IPS-NIHi7 (cell line): Measurements from ENCODE around the gene IDNK.
"Not testable (repeated sequence)": the region's sequence is repeated elsewhere in the genome, so short reads cannot be mapped to it uniquely, and the experiment has no call there.

Source experiments
- DNase-seq: peaks from one replicate; pipeline ENCODE4 v3.0.0; 2012; ENCODE audit warnings: mixed read lengths; ENCODE audit errors: extremely low spot score

IDNK gene

GRCh38 chr9:83622939-83623678 lies at the start of gene IDNK:
Gene IDNK, plus strand, starts transcription at chr9:83623143. Its CDS starts 29 bp downstream, at chr9:83623172.
- peak; percentile 64 for DNase-seq

GRCh38 chr9:83574482-83574881 lies 48.5 kb upstream of the IDNK start:
- DNase-seq: no peak

- DNase-seq: no peak
Measured at GRCh38 chr9:83582029-83582428, 40.9 kb upstream of the IDNK start.

DNA sequence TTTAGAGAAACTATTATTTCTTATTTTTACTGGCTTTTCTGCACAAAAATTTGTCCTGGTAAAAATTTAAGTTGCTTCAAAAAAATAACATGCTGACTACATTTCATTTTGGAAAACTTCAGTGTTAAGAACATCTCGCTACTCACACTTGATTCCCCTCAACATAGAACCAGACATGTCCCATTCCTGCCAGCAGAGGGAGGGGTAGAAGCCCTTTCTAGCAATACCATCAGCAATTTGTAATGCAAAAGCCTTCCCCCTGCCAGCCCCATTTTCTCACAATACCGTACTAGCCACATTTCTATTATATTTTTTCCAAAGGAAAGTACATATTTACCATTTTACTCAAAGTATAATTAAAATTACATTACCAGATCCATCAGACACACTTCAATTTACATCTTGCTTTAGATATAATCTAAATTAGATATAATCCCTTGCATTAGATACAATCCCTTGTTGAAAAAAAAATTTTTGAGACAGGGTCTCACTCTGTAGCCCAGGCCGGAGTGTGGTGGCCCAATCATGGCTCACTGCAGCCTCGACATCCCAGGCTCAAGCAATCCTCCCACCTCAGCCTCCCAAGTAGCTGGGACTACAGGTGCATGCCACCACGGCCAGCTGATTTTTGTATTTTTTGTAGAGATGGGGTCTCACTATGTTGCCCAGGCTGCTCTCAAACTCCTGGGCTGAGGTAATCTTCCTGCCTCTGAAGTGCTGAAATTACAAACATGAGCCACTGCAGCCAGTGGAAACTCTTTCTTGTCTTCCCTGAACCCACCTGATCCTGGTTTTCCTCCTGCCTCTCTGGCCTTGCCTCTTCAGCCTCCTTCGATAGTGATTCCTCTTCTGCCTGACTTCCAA lies 39.6 kb upstream of the IDNK start:
- peak; percentile 77 for DNase-seq

- peak; percentile 30 for DNase-seq
Measured at GRCh38 chr9:83584995-83585394, 37.9 kb upstream of the IDNK start.

DNA sequence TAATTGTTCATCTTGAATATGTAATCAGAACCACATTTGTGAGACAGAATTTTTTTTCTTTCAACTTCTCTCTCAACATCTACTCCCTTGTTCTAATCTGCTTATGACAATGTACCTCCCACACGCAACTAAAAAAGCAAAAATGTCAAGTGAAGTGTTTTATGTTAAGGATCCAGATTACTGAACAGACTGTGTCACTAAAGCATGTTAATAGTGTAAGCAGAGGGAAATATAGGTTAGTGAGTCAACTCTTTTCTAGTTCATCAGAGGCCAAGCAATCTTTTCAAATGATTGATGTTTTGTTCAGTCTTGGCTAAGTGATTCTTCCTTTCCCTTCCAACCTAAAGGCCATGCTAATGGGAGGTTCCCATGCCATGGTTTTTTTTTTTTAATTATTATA lies 34.7 kb upstream of the IDNK start:
- DNase-seq: no peak

GRCh38 chr9:83596899-83597504 lies 25.9 kb upstream of the IDNK start:
- DNase-seq: peak; percentile 86

- no peak for DNase-seq
Measured at GRCh38 chr9:83598487-83598886, 24.5 kb upstream of the IDNK start.

DNA sequence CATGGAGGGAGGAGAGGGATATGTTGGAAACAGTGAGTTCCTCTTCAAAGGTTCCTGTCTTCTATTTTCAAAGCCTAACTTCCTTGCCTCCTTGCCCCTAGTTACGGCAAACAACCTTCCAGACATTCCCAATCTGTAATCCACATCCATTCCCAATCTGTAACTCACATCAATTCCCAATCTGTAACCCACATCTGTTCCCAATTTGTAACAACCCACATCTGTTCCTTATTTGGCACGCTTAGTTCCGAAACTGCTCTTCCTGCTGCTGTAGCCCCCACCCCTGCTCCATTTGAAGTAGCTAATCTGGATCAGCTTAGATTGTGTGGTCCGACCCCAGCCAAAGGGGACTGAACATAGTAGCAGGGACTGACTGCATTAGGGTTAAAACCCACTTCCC lies 23.9 kb upstream of the IDNK start:
- no peak for DNase-seq

DNA sequence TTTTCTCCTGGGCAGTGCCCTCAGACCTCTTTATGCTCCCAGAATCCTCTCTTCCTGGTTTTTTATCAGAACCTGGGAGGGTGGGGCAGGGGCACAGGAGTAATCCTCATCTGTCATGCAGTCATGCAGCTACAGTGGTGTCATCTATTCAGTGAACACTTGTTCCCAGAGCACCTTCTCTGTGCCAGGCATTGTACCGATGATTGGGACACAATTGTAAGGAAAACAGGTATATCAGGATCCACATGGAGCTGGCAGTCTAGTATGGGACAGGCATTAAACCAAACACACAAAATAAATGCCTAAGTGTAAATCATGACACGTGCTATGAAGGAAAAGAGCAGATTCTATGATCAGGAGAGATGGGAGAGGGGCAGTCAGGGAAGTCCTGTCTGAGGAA lies 21.5 kb upstream of the IDNK start:
- no peak for DNase-seq

- DNase-seq: not testable (repeated sequence)
Measured at GRCh38 chr9:83607620-83608019, 15.3 kb upstream of the IDNK start.

GRCh38 chr9:83613298-83613697 lies 9.6 kb upstream of the IDNK start:
- not testable (repeated sequence) for DNase-seq

GRCh38 chr9:83617299-83617698 lies 5.6 kb upstream of the IDNK start:
- DNase-seq: no peak

GRCh38 chr9:83620841-83621636 lies 1.9 kb upstream of the IDNK start:
- peak; percentile 73 for DNase-seq

GRCh38 chr9:83622433-83622938 lies 457 bp upstream of the IDNK start:
- no peak for DNase-seq

GRCh38 chr9:83623679-83624076 lies 735 bp downstream of the IDNK start:
- no peak for DNase-seq

DNA sequence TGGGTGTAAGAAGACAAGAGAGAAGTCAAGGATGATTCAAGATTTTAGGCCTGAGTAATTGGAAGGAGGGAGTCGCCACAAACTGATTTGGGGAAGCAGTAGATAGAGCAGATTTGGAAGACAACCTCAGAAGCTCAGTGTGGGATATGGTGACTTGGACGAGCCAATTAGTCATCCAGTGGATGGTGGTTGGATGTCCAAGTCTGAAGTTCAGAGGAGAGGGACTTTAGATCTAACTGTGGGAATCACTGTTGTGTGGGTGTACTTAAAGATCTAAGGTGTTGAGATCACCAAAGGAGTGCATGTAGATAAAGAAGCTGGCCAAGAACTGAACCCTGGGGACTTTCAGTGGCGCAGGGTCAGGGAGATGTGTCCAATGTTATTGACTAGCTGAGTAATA lies 2.2 kb downstream of the IDNK start:
- no peak for DNase-seq

DNA sequence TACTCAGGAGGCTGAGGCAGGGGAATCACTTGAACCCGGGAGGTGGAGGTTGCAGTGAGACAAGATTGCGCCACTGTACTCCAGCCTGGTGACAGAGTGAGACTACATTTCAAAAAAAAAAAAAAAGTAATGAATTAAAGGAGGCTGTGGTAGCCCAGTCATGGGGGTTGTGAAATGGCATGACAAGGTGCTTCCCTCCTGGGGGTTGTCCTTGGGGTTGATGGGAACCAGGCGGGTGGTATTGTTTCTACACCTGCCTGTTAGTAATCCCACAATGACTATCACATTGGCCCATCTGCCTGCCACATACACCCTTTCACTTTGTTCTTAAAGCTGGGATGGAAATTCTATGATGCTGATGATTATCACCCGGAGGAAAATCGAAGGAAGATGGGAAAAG lies 5.6 kb downstream of the IDNK start:
- DNase-seq: no peak

GRCh38 chr9:83629433-83630104 lies 6.6 kb downstream of the IDNK start:
- DNase-seq: no peak

GRCh38 chr9:83630938-83631457 lies 8.1 kb downstream of the IDNK start:
- peak; percentile 51 for DNase-seq

DNA sequence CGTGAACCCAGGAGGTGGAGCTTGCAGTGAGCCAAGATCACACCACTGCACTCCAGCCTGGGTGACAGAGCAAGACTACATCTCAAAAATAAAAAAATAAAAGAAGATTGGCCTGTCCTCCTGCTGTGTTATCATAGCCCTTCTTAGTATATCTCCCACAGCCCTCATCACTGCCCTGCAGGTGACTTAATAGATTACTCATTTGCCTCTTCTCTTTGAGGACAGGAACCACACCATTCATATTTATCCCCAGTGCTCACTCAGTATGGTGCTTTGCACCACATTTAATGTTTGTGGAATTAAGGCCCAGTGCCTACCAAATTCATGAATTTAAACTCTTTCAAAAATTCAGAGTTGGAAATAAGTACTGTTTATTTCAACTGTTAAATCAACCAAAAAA lies 10.3 kb downstream of the IDNK start:
- DNase-seq: no peak
